Osteocyte (in vitro differentiated cells): ENCODE results near the gene DUSP16. TPM values are rescaled to one million over a fixed set of nuclear protein-coding genes. Genes with fewer than 3 reads are reported as not detected.

ENCODE experiments used
- DNase-seq: peaks from one replicate; pipeline ENCODE4 v3.0.0; 2021; ENCODE audit warnings: mixed read lengths; ENCODE audit not compliant: unreplicated experiment; ENCODE audit errors: extremely low spot score
- H3K27ac Mint-ChIP-seq: one replicate; pipeline ENCODE4 v1.8.0; 2021; ENCODE audit warnings: mild to moderate bottlenecking, mixed read lengths; ENCODE audit not compliant: unreplicated experiment
- H3K27me3 Mint-ChIP-seq: one replicate; pipeline ENCODE4 v1.8.0; 2021; ENCODE audit warnings: mixed read lengths; ENCODE audit not compliant: unreplicated experiment
- H3K36me3 Mint-ChIP-seq: one replicate; pipeline ENCODE4 v1.8.0; 2021; ENCODE audit warnings: mixed read lengths; ENCODE audit not compliant: unreplicated experiment
- H3K4me1 Mint-ChIP-seq: one replicate; pipeline ENCODE4 v1.8.0; 2021; ENCODE audit warnings: mixed read lengths; ENCODE audit not compliant: unreplicated experiment
- H3K4me3 Mint-ChIP-seq: one replicate; pipeline ENCODE4 v1.8.0; 2021; ENCODE audit warnings: mild to moderate bottlenecking, moderate library complexity, mixed read lengths; ENCODE audit not compliant: unreplicated experiment
- H3K9me3 Mint-ChIP-seq: one replicate; pipeline ENCODE4 v1.8.0; 2021; ENCODE audit warnings: mixed read lengths; ENCODE audit not compliant: unreplicated experiment
- total RNA-seq: library from RNA; stranded (reverse); gene quantifications from 2 replicates; pipeline ENCODE4 v1.2.1, GENCODE V29; 2021
- TF ChIP-seq, protein P1 (sequence below): fragments of 200-600 bp; sonication (generic); IDR thresholded peaks from 2 replicates; pipeline ENCODE4 v1.5.0; 2021; ENCODE audit warnings: antibody characterized with exemption, mild to moderate bottlenecking, moderate library complexity

The DUSP16 gene
- total RNA-seq, 1 donor from 2014 or later = 10.3 TPM

DNA sequence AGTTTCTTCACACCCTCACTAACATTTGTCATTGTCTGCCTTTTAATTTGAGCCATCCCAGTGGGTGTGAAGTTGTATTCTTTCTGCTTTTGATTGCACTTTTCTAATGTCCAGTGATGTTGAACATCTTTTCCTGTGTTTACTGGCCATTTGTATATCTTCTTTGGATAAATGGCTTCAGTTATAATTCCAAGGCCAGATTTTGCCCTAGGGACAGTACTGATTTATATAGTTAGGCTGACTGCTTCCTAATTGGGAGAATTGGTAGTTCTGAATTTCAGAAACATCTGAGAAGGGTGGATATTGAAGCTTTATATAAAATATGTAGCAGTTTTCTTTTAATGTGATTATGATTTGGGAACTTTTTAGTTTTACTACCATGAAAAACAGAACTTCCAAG, 108.3 kb downstream of the DUSP16 start:
- TF ChIP-seq, protein P1, sequence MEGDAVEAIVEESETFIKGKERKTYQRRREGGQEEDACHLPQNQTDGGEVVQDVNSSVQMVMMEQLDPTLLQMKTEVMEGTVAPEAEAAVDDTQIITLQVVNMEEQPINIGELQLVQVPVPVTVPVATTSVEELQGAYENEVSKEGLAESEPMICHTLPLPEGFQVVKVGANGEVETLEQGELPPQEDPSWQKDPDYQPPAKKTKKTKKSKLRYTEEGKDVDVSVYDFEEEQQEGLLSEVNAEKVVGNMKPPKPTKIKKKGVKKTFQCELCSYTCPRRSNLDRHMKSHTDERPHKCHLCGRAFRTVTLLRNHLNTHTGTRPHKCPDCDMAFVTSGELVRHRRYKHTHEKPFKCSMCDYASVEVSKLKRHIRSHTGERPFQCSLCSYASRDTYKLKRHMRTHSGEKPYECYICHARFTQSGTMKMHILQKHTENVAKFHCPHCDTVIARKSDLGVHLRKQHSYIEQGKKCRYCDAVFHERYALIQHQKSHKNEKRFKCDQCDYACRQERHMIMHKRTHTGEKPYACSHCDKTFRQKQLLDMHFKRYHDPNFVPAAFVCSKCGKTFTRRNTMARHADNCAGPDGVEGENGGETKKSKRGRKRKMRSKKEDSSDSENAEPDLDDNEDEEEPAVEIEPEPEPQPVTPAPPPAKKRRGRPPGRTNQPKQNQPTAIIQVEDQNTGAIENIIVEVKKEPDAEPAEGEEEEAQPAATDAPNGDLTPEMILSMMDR = no peak
- no peak for DNase-seq
- Mint-ChIP-seq H3K4me3 (no peak overlapping the region), H3K27ac (no peak overlapping the region), H3K9me3 (no peaks in the 10 kb centered on the region), H3K36me3 (no peaks in the 10 kb centered on the region), H3K27me3 (no peaks in the 10 kb centered on the region), H3K4me1 (peaks cover 18% of the 10 kb centered on the region)

DNA sequence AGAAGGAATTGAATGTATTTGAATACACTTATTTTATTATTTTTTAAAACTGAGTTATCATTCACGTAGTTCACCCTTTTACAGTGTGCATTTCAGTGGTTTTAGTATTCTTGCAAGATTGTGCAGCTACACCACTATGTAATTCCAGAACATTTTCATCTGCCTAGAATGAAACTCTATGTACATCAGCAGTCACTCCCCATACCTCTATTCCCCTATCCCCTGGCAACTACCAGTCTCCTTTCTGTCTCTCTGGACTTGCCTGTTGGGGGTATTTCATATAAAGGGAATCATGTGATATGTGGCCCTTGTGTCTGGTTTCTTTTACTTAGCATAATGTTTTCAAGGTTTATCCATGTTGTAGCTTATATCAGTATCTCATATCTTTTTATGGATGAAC, 109.0 kb downstream of the DUSP16 start:
- Mint-ChIP-seq H3K4me1 (peaks cover 20% of the 10 kb centered on the region), H3K27me3 (no peaks in the 10 kb centered on the region), H3K27ac (no peak overlapping the region), H3K9me3 (no peaks in the 10 kb centered on the region), H3K4me3 (no peak overlapping the region), H3K36me3 (no peaks in the 10 kb centered on the region)
- DNase-seq = no peak
- TF ChIP-seq, protein P1 = no peak

DNA sequence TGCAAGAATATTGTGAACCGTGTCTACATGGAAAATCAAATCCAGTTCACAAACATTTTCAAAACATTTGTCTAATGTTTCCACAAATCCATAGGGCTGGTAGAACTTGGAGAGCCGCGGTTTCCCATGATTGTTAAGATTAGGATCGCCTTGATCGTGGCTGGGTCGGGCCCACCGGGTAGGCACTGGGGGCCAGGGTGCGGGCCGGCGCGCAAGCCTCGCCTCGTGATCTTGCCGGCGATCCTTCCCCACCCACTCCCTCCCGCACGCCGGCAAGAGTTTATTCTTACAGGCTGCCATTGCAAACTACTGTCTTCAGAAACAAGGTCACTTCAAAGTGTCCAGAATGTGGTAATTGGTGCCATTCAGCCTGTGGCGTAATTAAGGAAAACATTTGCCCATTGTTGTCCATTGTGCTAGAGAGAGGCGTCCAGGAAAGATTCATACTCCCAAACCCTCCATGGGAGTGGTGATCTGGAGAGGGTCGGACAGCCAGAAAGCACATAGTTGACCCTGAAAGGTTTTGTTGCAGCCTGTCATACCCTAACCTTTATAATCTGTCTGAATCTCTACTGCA, 110.2 kb downstream of the DUSP16 start:
- Mint-ChIP-seq H3K9me3 (no peaks in the 10 kb centered on the region), H3K4me3 (no peak overlapping the region), H3K4me1 (peaks cover 13% of the 10 kb centered on the region), H3K27ac (no peak overlapping the region), H3K27me3 (no peaks in the 10 kb centered on the region), H3K36me3 (no peaks in the 10 kb centered on the region)
- DNase-seq = no peak
- TF ChIP-seq, protein P1 = no peak

DNA sequence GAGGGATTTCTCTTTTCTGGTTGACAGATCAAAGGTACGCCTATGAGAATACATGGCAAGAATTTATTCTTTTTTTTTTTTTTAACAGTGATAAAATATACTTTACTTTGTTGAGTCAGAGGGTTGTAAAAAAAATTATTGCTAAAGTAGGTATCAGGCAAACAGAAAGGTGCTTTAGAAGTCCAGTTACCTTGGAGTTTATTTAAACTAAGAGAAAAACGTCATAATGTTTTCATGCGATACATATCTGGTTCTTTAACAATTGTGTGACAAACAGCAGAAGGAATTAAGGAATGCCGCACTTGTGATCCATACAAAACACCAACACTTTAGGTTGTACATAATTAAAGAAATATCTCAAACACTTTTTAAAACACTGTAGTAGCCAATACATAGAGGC, 111.6 kb downstream of the DUSP16 start:
- no peak overlapping the region for H3K4me3 Mint-ChIP-seq
- H3K27ac Mint-ChIP-seq = no peak overlapping the region
- peaks cover 8% of the 10 kb centered on the region for H3K4me1 Mint-ChIP-seq
- no peaks in the 10 kb centered on the region for H3K36me3 Mint-ChIP-seq
- DNase-seq = no peak
- no peaks in the 10 kb centered on the region for H3K9me3 Mint-ChIP-seq
- no peaks in the 10 kb centered on the region for H3K27me3 Mint-ChIP-seq
- TF ChIP-seq, protein P1 = no peak

DNA sequence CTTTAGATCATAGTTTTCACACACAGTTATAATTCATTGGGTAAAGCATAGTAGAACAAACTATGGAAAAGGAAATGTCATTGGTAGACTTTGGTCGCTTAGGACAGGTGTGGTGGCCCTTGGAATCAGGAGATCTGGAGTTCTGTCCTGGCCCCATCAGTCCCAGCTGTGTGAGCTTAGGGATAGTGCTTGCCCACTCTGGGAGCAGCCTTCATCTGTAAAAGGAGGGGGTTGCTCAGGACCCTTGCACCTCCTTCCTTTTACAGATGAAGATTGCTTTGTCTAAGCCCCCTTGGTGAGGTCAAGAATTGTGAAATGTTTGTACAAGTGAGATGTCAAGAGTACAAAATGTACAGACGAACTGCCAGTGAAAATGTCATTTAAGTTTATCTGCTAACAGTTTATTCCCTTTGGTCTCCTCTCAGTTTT, 112.6 kb downstream of the DUSP16 start:
- H3K27me3 Mint-ChIP-seq = no peaks in the 10 kb centered on the region
- no peak overlapping the region for H3K27ac Mint-ChIP-seq
- TF ChIP-seq, protein P1 = no peak
- no peaks in the 10 kb centered on the region for H3K36me3 Mint-ChIP-seq
- peaks cover 8% of the 10 kb centered on the region for H3K4me1 Mint-ChIP-seq
- no peak overlapping the region for H3K4me3 Mint-ChIP-seq
- no peak for DNase-seq
- H3K9me3 Mint-ChIP-seq = no peaks in the 10 kb centered on the region
